GM12873 (cell line): ENCODE results near the gene SF3B6.

ENCODE experiments used
- TF ChIP-seq, protein P1 (sequence below): IDR thresholded peaks from 2 replicates; pipeline ENCODE4 v1.5.1; 2012; ENCODE audit warnings: low read depth, mild to moderate bottlenecking, moderate library complexity, low read length, control low read depth; ENCODE audit not compliant: insufficient read depth; ENCODE audit errors: missing control alignments

SF3B6 gene

DNA sequence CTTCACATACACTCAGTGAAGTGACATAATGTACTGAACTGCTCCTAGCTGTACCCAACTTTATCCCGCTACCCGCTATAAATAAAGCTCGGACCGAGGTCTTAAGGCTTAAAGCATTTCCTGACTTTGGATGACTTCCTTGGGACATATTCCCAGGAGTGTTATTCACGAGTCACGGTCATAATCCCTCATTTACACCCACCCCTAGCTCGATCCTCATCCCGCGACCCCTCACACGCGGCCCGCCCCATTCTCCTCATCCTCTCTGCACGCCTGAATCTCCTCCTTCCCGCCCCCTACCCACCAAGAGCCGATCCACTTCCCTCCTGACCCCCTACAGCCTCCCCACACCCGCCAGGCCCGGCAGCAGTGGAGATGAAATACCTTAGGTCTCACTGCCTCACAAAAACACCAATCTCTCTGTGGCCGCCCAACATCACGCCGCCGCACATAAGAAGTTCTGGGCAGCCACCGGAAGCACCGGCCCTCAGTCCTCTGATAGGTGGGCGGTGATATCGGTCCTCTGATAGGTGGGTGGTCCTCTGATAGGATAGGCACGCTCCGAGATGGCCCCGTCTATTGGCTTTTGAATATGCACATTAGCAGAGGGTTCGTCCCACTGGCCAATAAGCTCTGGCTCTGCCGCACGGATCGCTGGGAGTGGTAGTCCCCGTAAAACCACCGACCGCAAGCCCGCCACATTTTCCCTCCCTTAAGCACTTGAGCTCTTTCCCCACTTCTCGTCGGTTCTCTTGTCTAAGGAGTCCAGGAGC lies 29.0 kb downstream of the SF3B6 start, which contains the start of gene WDCP:
Gene WDCP (minus strand): TSS at position 462 of the 773 bp plus-strand sequence. CDS start 7,897 bp downstream, outside the sequence.
- TF ChIP-seq, protein P1, sequence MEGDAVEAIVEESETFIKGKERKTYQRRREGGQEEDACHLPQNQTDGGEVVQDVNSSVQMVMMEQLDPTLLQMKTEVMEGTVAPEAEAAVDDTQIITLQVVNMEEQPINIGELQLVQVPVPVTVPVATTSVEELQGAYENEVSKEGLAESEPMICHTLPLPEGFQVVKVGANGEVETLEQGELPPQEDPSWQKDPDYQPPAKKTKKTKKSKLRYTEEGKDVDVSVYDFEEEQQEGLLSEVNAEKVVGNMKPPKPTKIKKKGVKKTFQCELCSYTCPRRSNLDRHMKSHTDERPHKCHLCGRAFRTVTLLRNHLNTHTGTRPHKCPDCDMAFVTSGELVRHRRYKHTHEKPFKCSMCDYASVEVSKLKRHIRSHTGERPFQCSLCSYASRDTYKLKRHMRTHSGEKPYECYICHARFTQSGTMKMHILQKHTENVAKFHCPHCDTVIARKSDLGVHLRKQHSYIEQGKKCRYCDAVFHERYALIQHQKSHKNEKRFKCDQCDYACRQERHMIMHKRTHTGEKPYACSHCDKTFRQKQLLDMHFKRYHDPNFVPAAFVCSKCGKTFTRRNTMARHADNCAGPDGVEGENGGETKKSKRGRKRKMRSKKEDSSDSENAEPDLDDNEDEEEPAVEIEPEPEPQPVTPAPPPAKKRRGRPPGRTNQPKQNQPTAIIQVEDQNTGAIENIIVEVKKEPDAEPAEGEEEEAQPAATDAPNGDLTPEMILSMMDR: no peak

DNA sequence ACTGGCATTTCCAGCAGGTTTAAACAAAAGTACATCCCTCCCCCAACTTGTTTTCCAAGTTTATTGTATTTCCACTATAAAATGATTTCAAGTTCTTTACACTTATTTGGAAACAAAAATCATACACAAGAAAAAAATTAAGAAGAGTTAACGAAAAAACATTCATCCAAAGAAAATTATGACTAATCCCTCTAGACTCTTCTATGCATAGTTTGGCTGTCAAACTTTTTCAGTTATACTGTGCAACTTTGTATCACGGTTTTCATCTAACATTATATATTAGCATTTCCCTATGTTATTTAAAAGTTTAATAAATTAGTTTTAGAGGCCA lies 29.6 kb downstream of the SF3B6 start:
- TF ChIP-seq, protein P1: no peak

DNA sequence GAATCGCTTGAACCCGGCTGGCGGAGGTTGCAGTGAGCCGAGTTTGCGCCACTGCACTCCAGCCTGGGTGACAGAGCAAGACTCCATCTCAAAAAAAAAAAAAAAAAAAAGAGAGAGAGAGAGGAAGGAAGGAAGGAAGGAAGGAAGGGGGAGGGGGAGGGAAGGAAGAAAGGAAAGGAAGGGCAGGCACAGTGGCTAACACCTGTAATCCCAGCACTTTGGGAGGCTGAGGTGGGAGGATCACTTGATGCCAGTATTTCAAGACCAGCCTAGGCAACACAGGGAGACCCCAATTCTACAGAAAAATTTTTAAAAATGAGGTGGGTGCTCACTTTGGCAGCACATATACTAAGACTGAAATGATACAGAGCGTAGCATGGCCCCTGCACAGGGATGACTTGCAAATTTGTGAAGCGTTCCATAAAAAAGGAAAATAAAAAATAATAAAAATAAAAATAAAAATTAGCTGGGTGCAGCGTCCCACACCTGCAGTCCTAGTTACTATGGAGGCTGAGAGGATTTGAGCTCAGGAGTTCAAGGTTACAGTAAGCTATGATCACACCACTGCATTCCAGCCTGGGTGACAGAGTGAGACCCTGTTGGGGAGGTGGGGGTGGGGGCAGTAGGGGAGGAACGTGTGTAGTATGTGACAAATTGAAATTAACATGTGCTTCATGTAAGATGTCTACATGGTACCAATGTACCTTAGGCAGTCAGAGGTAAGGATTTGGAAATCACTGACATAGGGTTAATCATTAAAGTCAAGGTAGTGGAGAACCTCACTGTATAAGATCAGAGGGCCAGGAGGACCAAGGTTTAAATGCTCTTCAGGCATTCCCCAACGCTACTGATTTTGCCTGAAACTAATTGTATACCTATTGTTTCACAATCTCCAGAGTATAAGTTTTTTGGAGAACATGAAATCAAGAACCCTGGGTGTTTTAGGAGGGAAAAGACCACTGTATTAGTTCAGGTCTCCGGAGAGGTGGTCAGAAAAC lies 30.3 kb downstream of the SF3B6 start:
- TF ChIP-seq, protein P1: no peak

DNA sequence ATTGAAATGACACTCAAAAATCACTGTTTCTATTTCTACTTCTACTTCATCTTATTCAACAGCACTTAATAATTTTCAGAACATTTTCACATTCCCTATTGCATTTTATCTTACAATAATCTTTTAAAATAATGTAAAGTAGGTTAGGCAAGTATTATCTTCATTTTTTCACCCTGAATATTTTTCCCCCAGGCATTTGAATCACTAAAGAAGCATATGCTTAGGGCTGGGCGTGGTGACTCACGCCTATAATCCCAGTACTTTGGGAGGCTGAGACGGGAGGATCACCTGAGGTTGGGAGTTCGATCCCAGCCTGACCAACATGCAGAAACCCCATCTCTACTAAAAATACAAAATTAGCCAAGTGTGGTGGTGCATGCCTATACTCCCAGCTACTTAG lies 35.6 kb downstream of the SF3B6 start:
- TF ChIP-seq, protein P1: no peak

DNA sequence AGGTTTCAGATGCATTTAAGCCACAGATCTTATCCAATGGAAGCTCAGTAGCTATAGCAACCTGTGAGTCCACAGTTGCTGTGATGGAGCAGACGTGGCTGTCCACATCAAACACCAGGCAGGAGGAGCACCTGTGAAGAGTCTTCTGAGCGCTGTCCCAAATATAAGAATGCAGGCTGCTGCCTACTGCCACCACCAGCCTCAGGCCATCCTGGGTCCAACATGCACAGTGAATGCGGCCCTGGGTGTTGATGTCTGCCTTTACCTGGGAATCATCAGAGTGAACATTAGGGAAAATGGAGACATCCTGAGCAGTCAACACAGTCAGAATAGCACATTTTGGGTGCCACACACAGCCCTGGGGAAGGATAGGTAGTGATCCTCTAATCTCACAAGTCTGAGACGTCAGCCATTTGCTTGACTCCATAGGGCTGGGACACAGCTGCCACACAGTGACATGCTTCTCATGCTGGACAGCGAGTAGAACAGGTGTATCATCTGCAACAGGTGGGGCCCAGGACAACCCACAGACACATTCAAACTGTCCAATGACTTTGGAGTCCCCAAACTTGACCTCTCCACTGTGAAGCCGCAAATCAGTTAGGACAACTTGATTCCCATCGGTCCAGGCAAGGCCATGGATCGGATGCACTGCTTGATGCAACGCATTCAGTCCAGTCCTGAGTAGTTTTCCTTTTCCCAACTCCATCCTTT lies 37.2 kb downstream of the SF3B6 start:
- TF ChIP-seq, protein P1: no peak

DNA sequence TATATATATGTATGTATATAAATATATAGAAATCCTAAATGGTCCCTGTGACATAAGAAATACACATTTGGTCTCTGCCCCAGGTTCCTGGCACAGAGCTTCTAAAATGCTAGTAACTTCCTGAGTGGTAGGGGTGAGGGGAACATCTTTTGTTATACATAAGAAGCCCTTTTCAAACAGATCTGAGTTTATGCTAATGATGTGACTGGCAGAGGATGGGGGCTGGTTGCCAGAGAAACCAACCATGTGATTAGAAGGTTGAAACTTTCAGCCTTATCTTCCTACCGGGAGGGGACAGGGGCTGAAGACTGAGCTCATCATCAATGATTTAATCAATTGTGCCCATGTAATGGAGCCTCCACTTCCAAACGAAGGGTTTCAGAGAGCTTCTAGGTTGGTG lies 49.9 kb downstream of the SF3B6 start:
- TF ChIP-seq, protein P1: no peak
